ENCODE data around the gene ZNF557. TPM values are rescaled to one million over a fixed set of nuclear protein-coding genes. Genes with fewer than 3 reads are reported as not detected.

The ZNF557 gene
- total and polyA plus RNA-seq, 2 of the 8 experiments (the other 6 are each of a cell fraction or from before 2014, with no cell fraction given), result 1.4 to 7.4 TPM

DNA sequence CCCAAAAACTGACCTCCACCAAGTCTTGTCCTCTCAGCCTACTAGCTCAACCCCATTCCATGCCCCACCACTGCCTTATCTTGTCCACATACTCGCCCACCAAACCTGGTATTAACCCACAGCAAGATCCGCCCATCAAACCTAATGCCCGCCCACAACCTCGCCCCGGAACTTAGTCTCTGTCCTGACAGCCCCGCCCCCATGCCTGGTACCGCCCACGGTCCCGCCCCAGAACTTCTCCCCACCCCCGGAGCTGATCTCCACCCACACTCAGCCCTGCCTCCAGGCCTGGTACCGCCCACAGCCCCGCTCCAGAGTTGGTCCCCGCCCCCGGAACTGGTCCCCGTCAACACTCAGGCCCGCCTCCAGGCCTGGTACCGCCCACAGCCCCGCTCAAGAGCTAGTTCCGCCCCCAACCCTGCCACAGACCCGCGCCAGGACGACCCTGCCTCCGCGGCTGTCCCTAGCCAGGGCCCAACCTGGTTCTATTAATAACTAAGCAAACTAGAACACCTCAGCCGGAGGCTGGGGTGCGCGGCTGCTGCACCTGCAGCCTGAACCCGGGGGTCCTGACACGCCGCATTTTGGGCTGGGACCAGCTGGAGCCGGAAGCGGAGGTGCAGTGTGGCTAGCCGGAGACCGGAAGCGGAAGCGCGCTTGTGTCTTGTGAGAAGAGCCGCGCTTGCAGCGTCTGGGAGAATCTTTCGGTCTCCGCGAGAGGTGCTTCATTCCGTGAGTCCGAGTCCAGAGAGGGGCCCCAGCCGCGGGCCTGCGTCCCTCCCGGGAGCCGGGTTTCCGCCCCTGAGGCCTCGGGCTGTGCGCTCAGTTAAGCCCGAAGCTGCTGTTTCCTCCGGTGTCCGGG, at the start of gene ZNF557 (continued):
- peak; percentile 0 for TF ChIP-seq SAP30 (IDR thresholded peaks at IDR 0.05; ENCODE audit: insufficient read depth, insufficient replicate concordance, low read length)
- TF ChIP-seq POLR2AphosphoS5 (IDR thresholded peaks at IDR 0.05; ENCODE audit: low read depth, low read length), result peak; percentile 31; the same call in 1 of the 2 replicates
- peak; percentile 54 for TF ChIP-seq ASH2L (IDR thresholded peaks at IDR 0.05; ENCODE audit: low read length)
- TF ChIP-seq POLR2A (IDR thresholded peaks at IDR 0.05; ENCODE audit: control extremely low read depth in 1 of 2, low read depth in 2 of 2, low read length in 2 of 2), result peak in 1 of 2 experiments; percentile 79; a peak in 2 of 3 replicates
- peak in 1 of 2 experiments; percentile 41; a peak in 2 of 4 replicates for TF ChIP-seq HDAC2 (IDR thresholded peaks at IDR 0.05; ENCODE audit: borderline replicate concordance in 1 of 2, low read depth in 2 of 2, low read length in 2 of 2)
- TF ChIP-seq KDM5A (IDR thresholded peaks at IDR 0.05; ENCODE audit: low read length), result 0 out of 2 replicates have a peak, but pooled peaks have one; percentile 51
- peak; percentile 64; the same call in 1 of the 2 replicates for TF ChIP-seq EGR1 (IDR thresholded peaks at IDR 0.05; ENCODE audit: borderline replicate concordance, low read depth, low read length)
- peak; percentile 75; the same call in 1 of the 2 replicates for TF ChIP-seq TAF1 (IDR thresholded peaks at IDR 0.05; ENCODE audit: low read depth, low read length)
- TF ChIP-seq GABPA (IDR thresholded peaks at IDR 0.05; ENCODE audit: borderline replicate concordance, insufficient read depth, low read length), result peak; percentile 93
- peak; percentile 9 to 93; a peak in 2 of 4 replicates for TF ChIP-seq SIN3A (conservative IDR thresholded peaks at IDR 0.05 in 1 of 2, IDR thresholded peaks at IDR 0.05 in 1 of 2; ENCODE audit: low read depth in 1 of 2, low read length in 2 of 2)
- TF ChIP-seq, protein P1, sequence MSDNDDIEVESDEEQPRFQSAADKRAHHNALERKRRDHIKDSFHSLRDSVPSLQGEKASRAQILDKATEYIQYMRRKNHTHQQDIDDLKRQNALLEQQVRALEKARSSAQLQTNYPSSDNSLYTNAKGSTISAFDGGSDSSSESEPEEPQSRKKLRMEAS (IDR thresholded peaks at IDR 0.05), result peak; percentile 46; the same call in 1 of the 2 replicates
- no peak for TF ChIP-seq ZNF274 (IDR thresholded peaks at IDR 0.05; ENCODE audit: borderline replicate concordance, extremely low read depth, low read length)
- TF ChIP-seq CBX8 (IDR thresholded peaks at IDR 0.05; ENCODE audit: borderline replicate concordance, low read depth, low read length), result no peak
- TF ChIP-seq SP4 (IDR thresholded peaks at IDR 0.05; ENCODE audit: low read length), result no peak

All from H1 (cell line).